ENCODE measurements around the gene CACTIN.
A peak's percentile ranks its signal among the peaks of the same experiment; 100 is the strongest.

Gene CACTIN

DNA sequence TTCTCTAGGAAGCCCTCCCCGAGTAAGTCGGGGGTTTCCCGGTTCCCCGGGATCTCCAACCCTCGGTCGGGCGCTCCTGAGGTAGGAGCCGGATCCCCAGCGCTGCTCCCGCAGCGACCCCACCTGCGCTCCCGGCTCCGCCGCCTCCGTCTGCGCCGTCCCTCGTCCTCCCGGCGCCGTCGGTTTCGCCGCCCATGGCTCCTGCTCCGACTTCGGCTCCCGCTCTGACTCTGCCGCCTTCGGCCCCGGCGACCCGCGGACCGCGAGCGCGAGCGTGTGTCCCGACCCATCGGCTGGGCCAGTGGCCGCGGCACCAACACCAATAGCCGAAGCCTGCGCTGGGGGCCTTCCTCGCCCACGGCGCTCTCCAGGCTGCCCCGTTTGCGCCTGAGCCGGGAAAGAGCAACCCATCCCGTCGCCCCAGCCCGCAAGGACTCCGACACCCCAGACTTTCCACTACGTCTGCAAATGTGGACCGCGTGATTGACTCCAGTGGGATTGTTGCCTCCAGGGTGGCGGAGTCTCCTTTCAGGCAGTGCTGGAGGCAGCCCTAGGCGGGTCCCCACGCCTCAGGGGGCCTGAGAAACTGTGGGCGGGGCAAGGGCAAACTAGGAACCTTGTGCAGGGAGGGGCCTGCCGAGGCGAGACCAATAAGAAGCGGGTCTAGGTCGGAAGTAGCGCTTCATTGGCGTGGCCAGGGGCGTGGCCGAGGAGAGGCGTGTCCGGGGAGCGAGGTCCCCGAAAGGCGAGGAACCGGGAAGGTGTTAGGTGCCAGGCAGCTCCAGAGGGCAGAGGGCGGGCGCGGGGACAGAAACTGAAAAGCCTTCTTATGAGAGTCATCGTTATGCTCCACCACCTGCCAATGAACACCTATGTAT, at the start of gene CACTIN:
Gene CACTIN, minus strand, starts transcription at position 318 of the 878 bp plus-strand sequence. Its CDS starts 28 bp downstream, at position 290.
- H3K4me3 ChIP-seq (ENCODE audit: low read depth, low read length) = peak within 1 kb of the TSS; percentile 100

DNA sequence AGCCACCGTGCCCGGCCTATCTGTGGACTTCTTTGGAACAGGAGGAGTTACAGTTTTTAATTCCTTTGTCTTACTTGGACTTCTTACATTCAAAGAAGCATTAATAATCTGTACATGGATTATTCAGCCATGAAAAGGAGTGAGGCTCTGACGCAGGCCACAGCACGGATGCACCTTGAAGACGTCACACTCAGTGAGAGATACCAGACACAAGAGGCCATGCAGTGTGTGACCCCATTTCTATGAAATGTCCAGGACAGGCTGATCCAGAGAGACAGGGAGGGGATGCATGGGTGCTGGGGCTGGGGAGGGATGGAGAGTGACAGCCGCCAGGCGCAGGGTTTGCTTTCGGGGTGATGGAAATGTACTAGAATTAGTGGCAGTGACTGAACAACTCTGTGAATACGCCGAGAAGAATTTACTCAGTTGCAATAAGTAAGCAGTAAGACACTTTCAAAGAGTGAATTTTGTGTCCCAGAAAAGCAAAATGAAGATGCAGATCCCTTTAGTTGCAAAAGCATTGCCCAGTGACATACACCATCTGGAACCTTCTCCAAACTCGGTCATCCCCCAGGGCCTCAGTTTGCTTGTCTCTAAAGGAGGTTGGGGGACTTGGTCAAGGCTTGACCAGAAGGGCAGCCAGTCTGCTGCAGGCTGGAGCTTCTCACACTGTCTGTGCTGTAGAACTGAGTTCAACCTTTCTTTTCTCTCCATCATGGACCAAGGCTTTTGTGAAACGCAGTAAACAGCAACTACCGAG, 48.4 kb upstream of the CACTIN start:
- TF ChIP-seq, protein P1, sequence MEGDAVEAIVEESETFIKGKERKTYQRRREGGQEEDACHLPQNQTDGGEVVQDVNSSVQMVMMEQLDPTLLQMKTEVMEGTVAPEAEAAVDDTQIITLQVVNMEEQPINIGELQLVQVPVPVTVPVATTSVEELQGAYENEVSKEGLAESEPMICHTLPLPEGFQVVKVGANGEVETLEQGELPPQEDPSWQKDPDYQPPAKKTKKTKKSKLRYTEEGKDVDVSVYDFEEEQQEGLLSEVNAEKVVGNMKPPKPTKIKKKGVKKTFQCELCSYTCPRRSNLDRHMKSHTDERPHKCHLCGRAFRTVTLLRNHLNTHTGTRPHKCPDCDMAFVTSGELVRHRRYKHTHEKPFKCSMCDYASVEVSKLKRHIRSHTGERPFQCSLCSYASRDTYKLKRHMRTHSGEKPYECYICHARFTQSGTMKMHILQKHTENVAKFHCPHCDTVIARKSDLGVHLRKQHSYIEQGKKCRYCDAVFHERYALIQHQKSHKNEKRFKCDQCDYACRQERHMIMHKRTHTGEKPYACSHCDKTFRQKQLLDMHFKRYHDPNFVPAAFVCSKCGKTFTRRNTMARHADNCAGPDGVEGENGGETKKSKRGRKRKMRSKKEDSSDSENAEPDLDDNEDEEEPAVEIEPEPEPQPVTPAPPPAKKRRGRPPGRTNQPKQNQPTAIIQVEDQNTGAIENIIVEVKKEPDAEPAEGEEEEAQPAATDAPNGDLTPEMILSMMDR (IDR thresholded peaks at IDR 0.05; ENCODE audit: control insufficient read depth, extremely low read depth, insufficient read depth) = no peak
- H3K4me3 ChIP-seq (ENCODE audit: low read depth, low read length) = no peak overlapping the region
- DNase-seq (ENCODE audit: low read depth) = no peak

More for the DNA sequence above, at the start of gene CACTIN:
- TF ChIP-seq, protein P1 (IDR thresholded peaks at IDR 0.05; ENCODE audit: control insufficient read depth, extremely low read depth, insufficient read depth) = no peak
- DNase-seq (ENCODE audit: low read depth) = peak; percentile 92

DNA sequence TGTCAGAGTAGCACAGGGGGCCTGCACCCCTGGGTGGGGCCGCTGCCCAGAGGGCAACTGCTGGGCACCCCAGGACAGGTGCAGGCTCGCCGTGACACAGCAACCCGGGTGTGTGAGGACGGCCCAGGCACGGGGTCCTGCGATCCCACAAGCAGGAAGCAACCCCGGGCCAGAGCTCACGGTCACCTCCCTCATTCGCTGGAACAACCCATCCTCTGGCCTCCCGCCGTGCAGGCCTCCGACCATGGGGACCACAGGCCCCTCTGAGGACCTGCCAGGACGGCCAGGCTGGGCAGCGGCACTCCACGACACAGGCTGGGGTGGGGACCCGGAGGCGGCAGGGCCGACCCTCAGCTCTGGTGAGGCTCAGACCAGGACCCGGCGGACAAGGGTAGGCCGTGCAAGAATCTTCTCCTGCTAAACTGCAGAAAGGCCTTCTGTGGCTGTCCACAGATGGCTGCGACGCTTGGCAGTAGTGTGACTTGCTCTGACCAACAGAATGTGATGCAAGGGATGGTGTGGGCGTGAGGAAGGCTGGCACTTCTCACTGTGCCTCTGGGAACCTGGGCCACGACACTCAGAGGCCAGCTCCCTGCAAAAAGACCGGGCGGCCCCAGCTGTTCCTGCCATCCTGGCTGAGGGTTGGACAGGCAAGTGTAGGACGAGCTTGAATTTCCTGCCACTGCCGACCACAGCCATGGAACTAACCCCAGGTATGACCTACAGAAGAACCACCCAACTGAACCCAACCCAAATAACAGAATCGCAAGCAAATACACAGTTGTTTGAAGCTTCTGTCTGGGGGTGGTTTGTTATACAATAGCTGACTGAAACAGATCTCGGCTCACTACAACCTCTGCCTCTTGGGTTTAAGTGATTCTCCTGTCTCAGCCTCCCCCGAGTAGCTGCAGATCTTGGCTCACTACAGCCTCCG, 47.2 kb upstream of the CACTIN start:
- TF ChIP-seq, protein P1 (IDR thresholded peaks at IDR 0.05; ENCODE audit: control insufficient read depth, extremely low read depth, insufficient read depth) = no peak
- DNase-seq (ENCODE audit: low read depth) = no peak

DNA sequence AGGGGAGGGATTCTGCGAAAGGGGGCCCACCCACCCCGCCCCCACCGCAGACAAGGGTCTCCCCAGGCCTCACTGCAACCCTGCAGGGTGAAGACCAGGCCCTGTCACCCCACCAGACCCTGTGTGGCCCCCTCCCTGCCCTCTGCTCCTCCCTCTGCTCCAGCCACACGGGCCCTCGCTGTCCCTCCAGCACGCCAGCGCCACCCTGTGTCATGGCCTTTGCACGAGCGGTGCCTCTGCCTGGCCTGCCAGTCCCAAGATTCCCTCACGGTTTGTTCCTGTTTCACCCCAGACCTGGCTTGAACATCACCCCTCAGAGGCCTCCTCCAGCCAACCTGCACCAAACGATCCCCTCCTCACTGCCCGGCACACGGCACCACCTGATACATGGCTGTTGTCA, 46.4 kb upstream of the CACTIN start:
- no peak for DNase-seq (ENCODE audit: low read depth)
- TF ChIP-seq, protein P1 (IDR thresholded peaks at IDR 0.05; ENCODE audit: control insufficient read depth, extremely low read depth, insufficient read depth) = no peak
- H3K4me3 ChIP-seq (ENCODE audit: low read depth, low read length) = no peak overlapping the region

More for the DNA sequence above, 47.2 kb upstream of the CACTIN start:
- H3K4me3 ChIP-seq (ENCODE audit: low read depth, low read length) = no peak overlapping the region

DNA sequence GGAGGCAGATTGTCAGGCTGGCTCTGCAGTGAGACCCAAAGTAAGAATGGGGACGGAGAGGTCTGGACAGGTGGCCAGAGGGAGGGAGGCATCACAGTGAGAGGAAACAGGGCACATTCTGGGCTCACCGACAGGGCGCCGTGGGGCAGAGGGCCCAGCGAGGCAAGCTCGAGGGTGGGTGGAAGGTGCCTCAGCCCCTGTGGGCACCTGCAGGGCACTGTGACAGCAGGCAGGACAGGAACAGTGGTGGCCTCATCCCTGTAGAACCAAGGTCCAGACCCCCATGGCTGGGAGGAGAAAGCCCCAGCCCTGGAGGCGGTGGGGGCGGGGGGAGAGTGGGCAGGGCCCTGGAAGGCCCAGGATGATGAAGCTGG, 46.0 kb upstream of the CACTIN start:
- TF ChIP-seq, protein P1 (IDR thresholded peaks at IDR 0.05; ENCODE audit: control insufficient read depth, extremely low read depth, insufficient read depth) = no peak
- H3K4me3 ChIP-seq (ENCODE audit: low read depth, low read length) = no peak overlapping the region
- DNase-seq (ENCODE audit: low read depth) = no peak
